ENCODE results near the gene PLPP4.

- no peak for TF ChIP-seq EZH2phosphoT487 (IDR thresholded peaks at IDR 0.05; ENCODE audit: low read length)
- TF ChIP-seq, protein P1, sequence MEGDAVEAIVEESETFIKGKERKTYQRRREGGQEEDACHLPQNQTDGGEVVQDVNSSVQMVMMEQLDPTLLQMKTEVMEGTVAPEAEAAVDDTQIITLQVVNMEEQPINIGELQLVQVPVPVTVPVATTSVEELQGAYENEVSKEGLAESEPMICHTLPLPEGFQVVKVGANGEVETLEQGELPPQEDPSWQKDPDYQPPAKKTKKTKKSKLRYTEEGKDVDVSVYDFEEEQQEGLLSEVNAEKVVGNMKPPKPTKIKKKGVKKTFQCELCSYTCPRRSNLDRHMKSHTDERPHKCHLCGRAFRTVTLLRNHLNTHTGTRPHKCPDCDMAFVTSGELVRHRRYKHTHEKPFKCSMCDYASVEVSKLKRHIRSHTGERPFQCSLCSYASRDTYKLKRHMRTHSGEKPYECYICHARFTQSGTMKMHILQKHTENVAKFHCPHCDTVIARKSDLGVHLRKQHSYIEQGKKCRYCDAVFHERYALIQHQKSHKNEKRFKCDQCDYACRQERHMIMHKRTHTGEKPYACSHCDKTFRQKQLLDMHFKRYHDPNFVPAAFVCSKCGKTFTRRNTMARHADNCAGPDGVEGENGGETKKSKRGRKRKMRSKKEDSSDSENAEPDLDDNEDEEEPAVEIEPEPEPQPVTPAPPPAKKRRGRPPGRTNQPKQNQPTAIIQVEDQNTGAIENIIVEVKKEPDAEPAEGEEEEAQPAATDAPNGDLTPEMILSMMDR (IDR thresholded peaks at IDR 0.05; ENCODE audit: low read length) = no peak
- no peak for TF ChIP-seq EZH2 (optimal IDR thresholded peaks at IDR 0.05; ENCODE audit: low read depth, low read length)
These were observed 73.7 kb downstream of the PLPP4 start for GRCh38 chr10:120530699-120531098.

Measured in MM.1S (cell line).